ENCODE results near the gene GPR25.

Gene GPR25

GRCh38 chr1:200919386-200919785, 46.6 kb downstream of the GPR25 start:
- H3K4me3 ChIP-seq (ENCODE audit: low read length) = no peak overlapping the region
- DNase-seq (ENCODE audit: low read depth) = no peak
- no peak for TF ChIP-seq CTCF (conservative IDR thresholded peaks at IDR 0.05; ENCODE audit: low read depth, low read length)

- no peak for TF ChIP-seq CTCF (conservative IDR thresholded peaks at IDR 0.05; ENCODE audit: low read depth, low read length)
- DNase-seq (ENCODE audit: low read depth) = no peak
- no peak overlapping the region for H3K4me3 ChIP-seq (ENCODE audit: low read length)
Measured at GRCh38 chr1:200921571-200922110, 48.9 kb downstream of the GPR25 start.

- H3K4me3 ChIP-seq (ENCODE audit: low read length) = no peak overlapping the region
- no peak for TF ChIP-seq CTCF (conservative IDR thresholded peaks at IDR 0.05; ENCODE audit: low read depth, low read length)
- DNase-seq (ENCODE audit: low read depth) = no peak
Measured at GRCh38 chr1:200922406-200922805, 49.6 kb downstream of the GPR25 start.

GRCh38 chr1:200923601-200924000, 50.8 kb downstream of the GPR25 start:
- no peak overlapping the region for H3K4me3 ChIP-seq (ENCODE audit: low read length)
- no peak for DNase-seq (ENCODE audit: low read depth)
- TF ChIP-seq CTCF (conservative IDR thresholded peaks at IDR 0.05; ENCODE audit: low read depth, low read length) = no peak
